Right forelimb (tissue), 1 donor: ENCODE data around the gene SLC35F1.

Experiments used
- DNase-seq: peaks from one replicate; pipeline ENCODE4 v3.0.0-alpha.2; 2018

SLC35F1 gene

DNA sequence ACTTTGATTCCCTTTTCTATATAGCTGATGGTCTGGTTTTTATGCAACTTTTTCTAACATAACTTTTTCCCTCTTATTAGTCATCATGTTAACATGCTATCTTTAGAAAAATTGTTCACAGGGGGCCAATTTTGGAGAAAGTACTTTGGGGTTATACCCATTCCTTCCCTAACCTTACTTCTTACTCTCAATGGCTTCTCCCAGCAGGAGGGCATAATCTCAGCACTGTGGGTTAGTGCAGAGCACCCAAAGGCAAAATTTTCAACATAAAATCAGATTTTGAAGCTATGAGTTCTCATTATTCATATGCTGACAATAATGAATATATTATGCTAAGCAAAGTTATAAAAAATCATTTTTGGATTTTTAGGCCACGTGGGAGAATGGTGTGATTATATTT is 299.2 kb downstream of the SLC35F1 start:
- no peak for DNase-seq

GRCh38 chr6:118207947-118208346 is 300.9 kb downstream of the SLC35F1 start:
- DNase-seq: no peak

DNA sequence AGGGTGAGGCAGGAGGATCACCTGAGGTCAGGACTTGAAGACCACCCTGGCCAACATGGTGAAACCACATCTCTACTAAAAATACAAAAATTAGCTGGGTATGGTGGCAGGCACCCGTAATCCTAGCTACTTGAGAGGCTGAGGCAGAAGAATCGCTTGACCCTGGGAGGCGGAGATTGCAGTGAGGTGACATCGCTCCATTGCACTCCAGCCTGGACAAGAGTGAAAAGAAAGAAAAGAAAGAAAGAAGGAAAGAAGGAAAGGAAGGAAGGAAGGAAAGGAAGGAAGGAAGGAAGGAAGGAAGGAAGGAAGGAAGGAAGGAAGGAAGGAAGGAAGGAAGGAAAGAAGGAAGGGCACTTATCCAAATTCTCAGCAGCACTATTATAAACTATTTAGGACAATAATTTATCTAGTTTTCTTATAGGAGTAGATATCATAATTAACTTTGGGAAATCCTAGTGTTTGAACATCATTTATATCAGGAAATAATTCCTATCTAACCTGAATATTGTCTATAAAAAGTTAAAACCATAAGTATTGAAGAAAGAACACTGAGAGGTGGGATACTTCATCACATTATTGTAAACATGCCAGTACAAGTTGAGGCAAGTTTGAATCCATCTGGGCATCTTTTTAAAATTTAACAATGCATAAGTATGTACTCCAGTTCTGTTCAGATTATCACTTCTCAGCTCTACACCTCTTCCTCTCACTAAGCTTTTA is 305.5 kb downstream of the SLC35F1 start:
- DNase-seq: no peak

GRCh38 chr6:118215269-118215668 is 308.2 kb downstream of the SLC35F1 start:
- no peak for DNase-seq

DNA sequence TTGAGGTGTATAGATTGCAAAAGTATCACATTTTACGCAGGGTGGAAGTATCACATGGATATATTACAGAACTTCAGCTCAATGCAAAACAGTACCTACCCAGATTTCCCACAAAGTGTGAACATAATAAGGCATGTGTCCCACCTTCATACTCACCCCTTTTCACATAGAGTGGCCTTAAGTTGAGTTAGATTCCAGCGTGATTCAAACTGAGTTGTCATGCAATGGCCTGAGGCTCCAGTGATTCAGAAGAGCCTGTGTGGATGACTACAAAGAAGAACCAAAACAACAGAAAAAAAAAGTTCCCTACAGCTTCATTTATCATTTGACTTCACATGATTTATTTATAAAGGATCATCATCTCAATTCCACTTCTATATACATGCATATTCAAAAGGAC is 309.7 kb downstream of the SLC35F1 start:
- no peak for DNase-seq

- DNase-seq: no peak
These were observed 311.1 kb downstream of the SLC35F1 start for GRCh38 chr6:118218156-118218555.

GRCh38 chr6:118220429-118221128 is 313.5 kb downstream of the SLC35F1 start:
- no peak for DNase-seq

GRCh38 chr6:118223316-118223715 is 316.3 kb downstream of the SLC35F1 start:
- DNase-seq: no peak

DNA sequence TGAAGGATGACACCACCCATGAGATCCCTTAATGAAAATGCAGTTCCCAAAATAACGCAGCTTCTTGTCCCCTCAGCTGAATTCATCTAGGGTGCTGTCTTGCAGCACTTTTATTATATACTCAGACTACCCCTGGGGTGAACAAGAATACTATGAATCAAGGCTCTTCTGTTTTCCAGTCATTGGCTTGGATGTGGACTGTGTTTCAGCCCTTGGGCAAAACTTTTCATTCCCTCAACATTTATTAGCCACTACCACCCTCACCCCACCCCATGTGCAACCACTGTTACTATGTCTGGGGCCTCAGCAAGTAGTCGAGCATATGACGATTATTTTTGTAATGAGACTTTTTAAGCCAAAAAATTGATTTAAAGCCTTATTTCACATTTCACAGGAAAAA is 321.8 kb downstream of the SLC35F1 start:
- DNase-seq: no peak

DNA sequence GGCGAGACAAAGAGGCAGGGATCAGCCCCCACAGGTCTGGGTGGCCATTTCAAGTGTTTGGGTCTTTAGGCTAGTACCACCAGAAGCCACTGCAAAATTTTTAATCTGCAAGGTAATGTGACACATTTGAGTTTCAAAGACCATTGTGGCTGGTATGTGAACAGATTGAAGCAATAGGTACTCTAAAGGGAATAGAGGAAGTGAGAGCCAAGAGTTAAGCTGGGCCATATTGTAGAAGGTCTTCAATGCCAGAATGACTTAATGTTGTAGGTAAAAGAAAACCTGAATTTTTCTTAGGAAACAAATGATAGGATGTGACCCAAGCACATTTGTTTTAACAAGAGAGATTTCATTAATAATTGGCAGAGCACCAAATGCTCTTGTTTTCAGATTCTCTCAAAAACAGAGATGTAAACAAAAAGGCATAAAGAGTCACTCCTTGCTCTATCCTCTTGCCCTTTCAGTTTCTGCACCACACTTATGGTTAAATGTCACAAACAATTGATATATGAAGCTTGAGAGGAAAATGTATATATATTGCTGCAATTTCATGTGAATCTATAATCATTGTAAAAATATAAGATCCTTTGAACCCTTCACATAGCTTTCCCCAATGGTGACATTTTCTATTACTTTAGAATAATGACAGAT is 333.9 kb downstream of the SLC35F1 start:
- DNase-seq: no peak

DNA sequence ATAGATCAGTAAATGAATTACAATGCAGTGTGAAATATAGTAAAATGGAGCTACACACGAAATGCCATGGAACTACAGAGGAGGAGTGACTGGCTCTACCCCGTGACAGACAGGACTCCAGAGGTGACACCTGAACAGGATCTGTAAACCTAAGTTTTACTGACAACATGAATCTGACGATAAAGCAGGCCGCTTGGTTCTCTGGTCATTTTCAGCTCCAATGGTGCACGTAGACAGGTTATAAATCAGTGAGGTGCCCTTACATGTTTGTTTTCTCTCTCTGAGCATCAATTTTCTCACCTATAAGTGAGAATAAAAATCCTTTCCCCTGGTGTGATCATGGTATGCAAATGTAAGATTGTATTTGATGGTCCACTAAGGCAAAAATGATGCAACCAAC is 339.3 kb downstream of the SLC35F1 start:
- DNase-seq: no peak

- DNase-seq: no peak
These were observed 341.1 kb downstream of the SLC35F1 start for GRCh38 chr6:118248171-118248570.

GRCh38 chr6:118249680-118250079 is 342.6 kb downstream of the SLC35F1 start:
- no peak for DNase-seq

- DNase-seq: no peak
These were observed 345.4 kb downstream of the SLC35F1 start for GRCh38 chr6:118252474-118252873.

DNA sequence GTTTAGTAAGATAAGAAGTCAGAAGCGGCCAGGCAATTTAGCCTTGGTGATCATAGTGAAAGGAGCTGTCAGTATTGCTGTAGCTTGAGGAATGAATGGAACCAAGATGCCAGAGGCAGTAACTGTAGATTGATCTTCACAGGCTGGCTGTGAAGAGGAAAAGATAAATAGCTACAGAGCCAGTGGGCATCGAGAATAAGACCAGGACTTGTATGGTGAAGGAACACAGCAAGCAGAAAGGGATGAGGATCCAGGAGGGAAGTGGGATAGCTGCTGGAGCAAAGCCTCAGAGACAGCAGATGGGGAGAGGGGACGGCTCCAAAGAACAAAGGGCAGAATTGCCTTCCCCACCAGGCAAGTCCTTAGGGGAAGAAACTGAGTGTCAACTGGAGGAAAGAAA is 346.7 kb downstream of the SLC35F1 start:
- DNase-seq: no peak

- DNase-seq: no peak
These were observed 353.8 kb downstream of the SLC35F1 start for GRCh38 chr6:118260833-118261232.

- DNase-seq: peak; percentile 48
These were observed 356.9 kb downstream of the SLC35F1 start for GRCh38 chr6:118263921-118264486.

DNA sequence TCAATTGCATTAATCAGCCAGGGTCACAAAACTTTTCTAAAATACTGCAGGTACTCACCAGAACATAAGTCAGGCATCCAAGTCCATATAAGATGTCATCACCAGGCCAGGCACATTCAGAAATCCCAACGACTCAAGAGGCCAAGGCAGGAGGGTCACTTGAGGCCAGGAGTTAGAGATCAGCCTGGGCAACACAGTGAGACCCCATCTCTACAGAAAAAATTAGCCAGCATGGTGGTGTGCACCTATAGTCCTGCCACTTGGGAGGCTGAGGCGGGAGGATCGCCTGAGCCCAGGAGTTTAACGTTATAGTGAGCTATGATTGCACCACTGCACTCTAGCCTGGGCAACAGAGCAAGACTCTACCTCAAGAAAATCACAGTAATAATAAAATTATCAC is 362.6 kb downstream of the SLC35F1 start:
- DNase-seq: no peak

GRCh38 chr6:118277631-118278030 is 370.6 kb downstream of the SLC35F1 start:
- no peak for DNase-seq

GRCh38 chr6:118280210-118280609 is 373.1 kb downstream of the SLC35F1 start:
- DNase-seq: no peak

DNA sequence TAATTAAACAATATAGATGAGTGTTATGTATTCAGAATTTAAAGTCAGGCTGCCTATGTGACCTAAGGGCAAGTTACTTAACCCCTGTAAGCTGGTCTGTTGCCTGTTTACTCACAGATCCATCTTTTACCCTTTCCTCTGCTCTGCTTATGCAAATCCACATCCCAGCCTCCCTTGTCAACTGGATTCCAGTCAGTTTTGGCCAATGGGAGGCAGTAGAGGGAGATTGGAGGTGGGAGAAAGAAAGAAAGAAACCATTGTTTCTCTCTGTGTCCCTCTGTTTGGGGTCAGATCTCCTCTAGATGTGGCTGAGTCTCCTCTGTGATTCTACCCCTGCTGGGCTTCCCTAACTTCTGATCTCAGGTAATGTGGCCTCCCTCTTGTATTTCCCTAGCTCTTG is 374.2 kb downstream of the SLC35F1 start:
- no peak for DNase-seq

DNA sequence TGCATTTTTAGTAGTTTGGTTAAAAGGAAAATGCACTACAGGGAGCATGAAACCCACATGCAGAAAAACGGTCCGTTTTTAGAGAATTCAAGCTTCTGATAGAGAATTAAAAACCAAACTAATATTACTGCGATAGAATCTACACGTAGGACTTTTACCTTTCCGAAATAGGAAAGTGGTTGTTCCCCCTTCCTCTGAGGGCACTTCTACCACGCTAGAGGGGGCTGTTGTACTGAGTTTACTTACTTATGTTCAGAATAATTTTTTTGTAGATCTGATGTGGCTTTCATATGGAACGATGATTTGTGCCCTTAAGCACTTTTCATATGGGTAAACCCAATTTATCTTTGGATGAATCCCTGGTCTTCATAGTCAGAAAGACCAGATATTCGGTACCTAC is 376.7 kb downstream of the SLC35F1 start:
- no peak for DNase-seq

DNA sequence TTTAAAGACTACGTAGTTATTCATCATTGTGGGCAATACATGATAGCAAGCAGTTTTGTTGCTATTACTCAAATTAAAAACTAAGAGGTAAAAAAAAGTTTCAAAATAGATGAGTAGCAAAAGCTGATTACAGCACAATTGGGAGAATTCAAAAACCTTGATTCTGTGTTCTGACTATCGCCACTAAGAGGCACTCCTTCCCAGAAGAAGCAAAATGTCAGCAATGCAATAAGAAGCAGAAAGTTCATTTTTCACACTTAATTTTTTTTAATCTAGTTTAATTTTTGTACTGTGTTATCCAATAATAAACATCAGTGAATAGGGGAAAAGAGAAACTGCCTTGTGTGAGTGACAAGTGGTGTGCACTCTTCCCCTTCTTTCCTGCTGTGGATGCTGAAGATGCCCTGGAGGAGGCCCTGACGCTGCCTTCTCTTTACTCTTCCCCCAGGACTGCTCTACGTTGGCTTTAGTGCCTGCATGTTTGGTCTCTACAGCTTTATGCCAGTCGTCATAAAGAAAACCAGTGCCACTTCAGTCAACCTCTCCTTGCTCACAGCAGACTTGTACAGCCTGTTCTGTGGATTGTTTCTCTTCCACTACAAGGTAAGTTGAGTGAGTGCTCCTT is 377.8 kb downstream of the SLC35F1 start:
- no peak for DNase-seq
